Measurements from ENCODE around the gene KCNG4. TPM values are rescaled to one million over a fixed set of nuclear protein-coding genes. Genes with fewer than 3 reads are reported as not detected.

Gene KCNG4
- polyA plus RNA-seq, 3 donors: not detected

DNA sequence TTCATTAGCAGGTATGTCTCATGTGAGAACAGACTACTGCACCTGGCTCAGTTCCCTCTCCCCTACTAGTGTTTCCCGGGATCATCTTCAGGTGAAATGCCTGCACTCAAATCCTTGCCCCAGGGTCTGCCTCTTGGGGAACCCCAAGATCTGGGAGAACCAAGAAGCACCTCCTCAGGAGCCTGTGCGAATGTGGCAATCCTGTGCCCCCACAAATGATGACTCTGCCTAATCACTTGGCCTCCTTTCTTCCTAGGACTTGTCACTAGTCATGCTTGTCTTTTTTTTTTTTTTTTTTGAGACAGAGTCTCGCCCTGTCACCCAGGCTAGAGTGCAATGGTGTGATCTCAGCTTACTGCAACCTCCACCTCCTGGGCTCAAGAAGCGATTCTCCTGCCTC, 27.2 kb downstream of the KCNG4 start:
- DNase-seq: no peak
- Histone ChIP-seq H4K20me1 (ENCODE audit: insufficient read depth, low read length) (no peaks in the 10 kb centered on the region), H3K4me1 (ENCODE audit: control insufficient read depth in 1 of 2, insufficient read depth in 2 of 2, low read length in 2 of 2) (no peaks in the 10 kb centered on the region), H3K79me2 (ENCODE audit: insufficient read depth, low read length) (no peaks in the 10 kb centered on the region), H3K9ac (ENCODE audit: insufficient read depth, low read length, poor library complexity, severe bottlenecking) (no peak overlapping the region), H3K27ac (ENCODE audit: low read depth in 1 of 2, low read length in 2 of 2) (no peak overlapping the region), H3K36me3 (replicated peaks in 1 of 2; ENCODE audit: control insufficient read depth in 1 of 2, insufficient read depth in 2 of 2, low read length in 2 of 2) (no peaks in the 10 kb centered on the region), H3K4me2 (replicated peaks; ENCODE audit: extremely low read depth, low read length, poor library complexity, severe bottlenecking) (no peak overlapping the region), H2AFZ (ENCODE audit: insufficient read depth, low read depth, low read length, poor library complexity, severe bottlenecking) (no peak overlapping the region), H3K4me3 (replicated peaks in 1 of 3; ENCODE audit: low read depth in 2 of 3, low read length in 3 of 3) (no peak overlapping the region), H3K27me3 (ENCODE audit: control insufficient read depth in 2 of 2, insufficient read depth in 2 of 2, low read length in 2 of 2) (no peaks in the 10 kb centered on the region), H3K9me3 (replicated peaks in 1 of 2; ENCODE audit: control insufficient read depth in 1 of 2, insufficient read depth in 1 of 2, low read length in 2 of 2) (no peaks in the 10 kb centered on the region)
- Mint-ChIP-seq H3K4me1 (peaks cover 6% of the 10 kb centered on the region), H3K27ac (peak overlapping the region in 2 of 7 donors; percentile 23 to 59), H3K9me3 (peaks cover 0 to 8% (median 2%) of the 10 kb centered on the region in 7 donors), H3K27me3 (ENCODE audit: low read depth in 3 of 3) (peaks cover 0 to 13% (median 13%) of the 10 kb centered on the region in 3 donors), H3K36me3 (no peaks in the 10 kb centered on the region), H3K4me3 (no peak overlapping the region)
- TF ChIP-seq, protein P1, sequence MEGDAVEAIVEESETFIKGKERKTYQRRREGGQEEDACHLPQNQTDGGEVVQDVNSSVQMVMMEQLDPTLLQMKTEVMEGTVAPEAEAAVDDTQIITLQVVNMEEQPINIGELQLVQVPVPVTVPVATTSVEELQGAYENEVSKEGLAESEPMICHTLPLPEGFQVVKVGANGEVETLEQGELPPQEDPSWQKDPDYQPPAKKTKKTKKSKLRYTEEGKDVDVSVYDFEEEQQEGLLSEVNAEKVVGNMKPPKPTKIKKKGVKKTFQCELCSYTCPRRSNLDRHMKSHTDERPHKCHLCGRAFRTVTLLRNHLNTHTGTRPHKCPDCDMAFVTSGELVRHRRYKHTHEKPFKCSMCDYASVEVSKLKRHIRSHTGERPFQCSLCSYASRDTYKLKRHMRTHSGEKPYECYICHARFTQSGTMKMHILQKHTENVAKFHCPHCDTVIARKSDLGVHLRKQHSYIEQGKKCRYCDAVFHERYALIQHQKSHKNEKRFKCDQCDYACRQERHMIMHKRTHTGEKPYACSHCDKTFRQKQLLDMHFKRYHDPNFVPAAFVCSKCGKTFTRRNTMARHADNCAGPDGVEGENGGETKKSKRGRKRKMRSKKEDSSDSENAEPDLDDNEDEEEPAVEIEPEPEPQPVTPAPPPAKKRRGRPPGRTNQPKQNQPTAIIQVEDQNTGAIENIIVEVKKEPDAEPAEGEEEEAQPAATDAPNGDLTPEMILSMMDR (IDR thresholded peaks at IDR 0.05): no peak
- WGBS (ENCODE audit: insufficient coverage): 95% methylated on average over 3 of the region's 4 CpGs
- intact Hi-C loops (cut with micrococcal nuclease): no loop called here

DNA sequence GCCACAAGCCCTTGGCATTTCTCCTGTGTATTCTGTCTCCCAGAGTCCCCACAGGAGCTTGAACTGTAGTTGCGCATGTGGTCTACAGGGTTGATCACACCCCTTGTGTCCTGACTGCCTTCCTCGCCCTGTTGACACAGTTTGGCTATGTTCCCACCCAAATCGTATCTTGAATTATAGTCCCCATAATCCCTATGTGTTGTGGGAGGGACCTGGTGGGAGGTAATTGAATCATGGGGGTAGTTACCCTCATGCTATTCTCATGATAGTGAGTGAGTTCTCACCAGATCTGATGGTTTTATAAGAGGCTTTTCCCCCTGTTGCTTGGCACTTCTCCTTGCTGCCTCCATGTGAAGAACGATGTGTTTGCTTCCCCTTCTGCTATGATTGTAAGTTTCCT, 27.7 kb downstream of the KCNG4 start:
- Histone ChIP-seq H3K4me3 (replicated peaks in 1 of 3; ENCODE audit: low read depth in 2 of 3, low read length in 3 of 3) (no peak overlapping the region), H4K20me1 (ENCODE audit: insufficient read depth, low read length) (no peaks in the 10 kb centered on the region), H3K4me1 (ENCODE audit: control insufficient read depth in 1 of 2, insufficient read depth in 2 of 2, low read length in 2 of 2) (no peaks in the 10 kb centered on the region), H3K36me3 (replicated peaks in 1 of 2; ENCODE audit: control insufficient read depth in 1 of 2, insufficient read depth in 2 of 2, low read length in 2 of 2) (no peaks in the 10 kb centered on the region), H3K9me3 (replicated peaks in 1 of 2; ENCODE audit: control insufficient read depth in 1 of 2, insufficient read depth in 1 of 2, low read length in 2 of 2) (no peaks in the 10 kb centered on the region), H3K27ac (ENCODE audit: low read depth in 1 of 2, low read length in 2 of 2) (no peak overlapping the region), H3K4me2 (replicated peaks; ENCODE audit: extremely low read depth, low read length, poor library complexity, severe bottlenecking) (no peak overlapping the region), H2AFZ (ENCODE audit: insufficient read depth, low read depth, low read length, poor library complexity, severe bottlenecking) (no peak overlapping the region), H3K79me2 (ENCODE audit: insufficient read depth, low read length) (no peaks in the 10 kb centered on the region), H3K9ac (ENCODE audit: insufficient read depth, low read length, poor library complexity, severe bottlenecking) (no peak overlapping the region), H3K27me3 (ENCODE audit: control insufficient read depth in 2 of 2, insufficient read depth in 2 of 2, low read length in 2 of 2) (no peaks in the 10 kb centered on the region)
- no peaks in the 10 kb centered on the region for H3K36me3 Mint-ChIP-seq
- H3K27ac Mint-ChIP-seq: peak overlapping the region in 2 of 7 donors; percentile 23 to 59
- H3K27me3 Mint-ChIP-seq (ENCODE audit: low read depth in 3 of 3): peaks cover 0 to 13% (median 9%) of the 10 kb centered on the region in 3 donors
- intact Hi-C loops (cut with micrococcal nuclease): no loop called here
- TF ChIP-seq, protein P1 (IDR thresholded peaks at IDR 0.05): no peak
- WGBS (ENCODE audit: insufficient coverage): no CpG with 5 or more reads among the region's 4 CpGs
- no peak for DNase-seq
- no peak overlapping the region for H3K4me3 Mint-ChIP-seq
- H3K4me1 Mint-ChIP-seq: peaks cover 6% of the 10 kb centered on the region
- peaks cover 0 to 8% (median 2%) of the 10 kb centered on the region in 7 donors for H3K9me3 Mint-ChIP-seq
